OCI-LY3 (cell line): ENCODE measurements around the gene FZD4.

Experiments used
- H2AFZ ChIP-seq: fragments of 200-600, 300-600 bp; shearing (Covaris generic); 2 replicates; pipeline ENCODE4 v1.6.0; 2014; ENCODE audit warnings: antibody characterized with exemption, low read depth, low read length
- H3K27ac ChIP-seq: fragments of 200-600, 300-600 bp; sonication (generic); 2 replicates; pipeline ENCODE4 v1.5.1; 2014; ENCODE audit warnings: mild to moderate bottlenecking, low read length, moderate library complexity, mixed read lengths
- H3K27me3 ChIP-seq: fragments of 200-600, 300-600 bp; sonication (generic); 2 replicates; pipeline ENCODE4 v1.6.1; 2014; ENCODE audit warnings: low read depth, low read length, mixed read lengths
- H3K36me3 ChIP-seq: fragments of 200-600, 300-600 bp; sonication (generic); replicated peaks from 2 replicates; pipeline ENCODE3; 2014; ENCODE audit warnings: low read depth, low read length, mixed read lengths
- H3K4me1 ChIP-seq: fragments of 300-600, 200-600 bp; sonication (generic); 2 replicates; pipeline ENCODE4 v1.6.1; 2014; ENCODE audit warnings: low read length, mixed read lengths
- H3K4me2 ChIP-seq: fragments of 200-600, 300-600 bp; sonication (generic); 2 replicates; pipeline ENCODE4 v1.6.1; 2014; ENCODE audit warnings: low read length, mixed read lengths
- H3K4me3 ChIP-seq: fragments of 300-600, 200-600 bp; sonication (generic); 2 replicates; pipeline ENCODE4 v1.5.1; 2014; ENCODE audit warnings: antibody characterized with exemption, mild to moderate bottlenecking, low read length, moderate library complexity
- H3K79me2 ChIP-seq: fragments of 300-600, 200-600 bp; shearing (Covaris generic); 2 replicates; pipeline ENCODE4 v1.6.1; 2014; ENCODE audit warnings: mild to moderate bottlenecking, low read length, mixed read lengths
- H3K9ac ChIP-seq: fragments of 300-600, 200-600 bp; shearing (Covaris generic); 2 replicates; pipeline ENCODE4 v1.6.0; 2014; ENCODE audit warnings: mild to moderate bottlenecking, low read length, moderate library complexity
- H3K9me3 ChIP-seq: fragments of 200-600, 300-600 bp; shearing (Covaris generic); 2 replicates; pipeline ENCODE4 v1.6.1; 2014; ENCODE audit warnings: low read length, mixed read lengths; ENCODE audit not compliant: insufficient read depth
- H4K20me1 ChIP-seq: fragments of 200-600, 300-600 bp; sonication (generic); 2 replicates; pipeline ENCODE4 v1.6.1; 2016; ENCODE audit warnings: low read length, mixed read lengths; ENCODE audit not compliant: insufficient read depth
- EZH2phosphoT487 ChIP-seq: fragments of 200-600 bp; shearing (Covaris generic); IDR thresholded peaks from 2 replicates; pipeline ENCODE4 v1.6.1; 2018; ENCODE audit warnings: antibody characterized with exemption, mixed run types, low read depth
- TF ChIP-seq, protein P1 (sequence below): fragments of 200-600, 300-600 bp; sonication (generic); IDR thresholded peaks from 2 replicates; pipeline ENCODE4 v1.5.1; 2014; ENCODE audit warnings: antibody characterized with exemption, low read length, low read depth

FZD4 gene

DNA sequence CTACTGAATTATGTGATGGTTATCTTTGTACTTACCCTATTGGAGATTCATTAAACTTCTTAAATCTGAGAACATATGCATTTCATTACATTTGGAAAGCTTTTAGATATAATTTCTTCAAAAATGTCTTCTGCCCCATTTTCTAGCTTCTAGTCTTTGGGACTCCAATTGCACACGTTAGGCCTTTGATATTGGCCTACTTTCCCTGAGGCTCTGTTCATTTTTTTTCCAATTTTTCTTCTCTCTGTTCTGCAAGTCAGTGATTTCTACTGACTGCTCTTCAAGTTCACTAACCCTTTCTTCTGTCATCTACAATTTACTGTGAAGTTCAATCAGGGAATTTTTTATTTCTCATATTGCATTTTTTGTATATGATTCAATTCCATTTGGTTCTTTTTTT lies 43.0 kb downstream of the FZD4 start:
- H3K27me3 ChIP-seq, result no peaks in the 10 kb centered on the region
- H3K4me3 ChIP-seq, result no peak overlapping the region
- no peaks in the 10 kb centered on the region for H3K9me3 ChIP-seq
- no peak overlapping the region for H3K27ac ChIP-seq
- H4K20me1 ChIP-seq, result no peaks in the 10 kb centered on the region
- no peaks in the 10 kb centered on the region for H3K79me2 ChIP-seq
- no peaks in the 10 kb centered on the region for H3K4me1 ChIP-seq
- no peak overlapping the region for H3K4me2 ChIP-seq
- TF ChIP-seq, protein P1, sequence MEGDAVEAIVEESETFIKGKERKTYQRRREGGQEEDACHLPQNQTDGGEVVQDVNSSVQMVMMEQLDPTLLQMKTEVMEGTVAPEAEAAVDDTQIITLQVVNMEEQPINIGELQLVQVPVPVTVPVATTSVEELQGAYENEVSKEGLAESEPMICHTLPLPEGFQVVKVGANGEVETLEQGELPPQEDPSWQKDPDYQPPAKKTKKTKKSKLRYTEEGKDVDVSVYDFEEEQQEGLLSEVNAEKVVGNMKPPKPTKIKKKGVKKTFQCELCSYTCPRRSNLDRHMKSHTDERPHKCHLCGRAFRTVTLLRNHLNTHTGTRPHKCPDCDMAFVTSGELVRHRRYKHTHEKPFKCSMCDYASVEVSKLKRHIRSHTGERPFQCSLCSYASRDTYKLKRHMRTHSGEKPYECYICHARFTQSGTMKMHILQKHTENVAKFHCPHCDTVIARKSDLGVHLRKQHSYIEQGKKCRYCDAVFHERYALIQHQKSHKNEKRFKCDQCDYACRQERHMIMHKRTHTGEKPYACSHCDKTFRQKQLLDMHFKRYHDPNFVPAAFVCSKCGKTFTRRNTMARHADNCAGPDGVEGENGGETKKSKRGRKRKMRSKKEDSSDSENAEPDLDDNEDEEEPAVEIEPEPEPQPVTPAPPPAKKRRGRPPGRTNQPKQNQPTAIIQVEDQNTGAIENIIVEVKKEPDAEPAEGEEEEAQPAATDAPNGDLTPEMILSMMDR, result no peak
- no peak for TF ChIP-seq EZH2phosphoT487
- H2AFZ ChIP-seq, result no peak overlapping the region
- H3K36me3 ChIP-seq, result no peaks in the 10 kb centered on the region
- H3K9ac ChIP-seq, result no peak overlapping the region

DNA sequence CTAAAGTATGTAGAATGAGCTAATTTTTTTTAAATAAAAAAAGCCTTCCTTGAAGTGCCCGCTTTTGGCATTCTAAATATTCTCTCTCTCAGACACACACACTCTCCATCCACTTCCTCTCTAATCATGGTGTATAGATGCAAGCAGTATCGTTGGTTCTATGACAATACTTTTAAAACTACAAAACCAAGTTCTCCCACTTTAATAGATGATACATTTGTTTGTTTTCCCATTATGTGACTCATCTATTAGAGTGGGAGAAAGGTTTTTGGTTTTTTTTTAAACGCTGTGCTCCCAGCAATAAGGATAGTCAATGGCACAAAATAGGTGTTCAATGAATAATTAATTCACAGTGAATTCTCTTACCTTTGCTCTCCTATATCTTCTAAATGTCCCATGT lies 44.6 kb downstream of the FZD4 start:
- Histone ChIP-seq H3K27me3 (no peaks in the 10 kb centered on the region), H3K9me3 (no peaks in the 10 kb centered on the region), H3K36me3 (no peaks in the 10 kb centered on the region), H2AFZ (no peak overlapping the region), H3K79me2 (no peaks in the 10 kb centered on the region), H4K20me1 (no peaks in the 10 kb centered on the region), H3K4me2 (no peak overlapping the region), H3K4me3 (no peak overlapping the region), H3K27ac (no peak overlapping the region), H3K4me1 (no peaks in the 10 kb centered on the region), H3K9ac (no peak overlapping the region)
- no peak for TF ChIP-seq EZH2phosphoT487

DNA sequence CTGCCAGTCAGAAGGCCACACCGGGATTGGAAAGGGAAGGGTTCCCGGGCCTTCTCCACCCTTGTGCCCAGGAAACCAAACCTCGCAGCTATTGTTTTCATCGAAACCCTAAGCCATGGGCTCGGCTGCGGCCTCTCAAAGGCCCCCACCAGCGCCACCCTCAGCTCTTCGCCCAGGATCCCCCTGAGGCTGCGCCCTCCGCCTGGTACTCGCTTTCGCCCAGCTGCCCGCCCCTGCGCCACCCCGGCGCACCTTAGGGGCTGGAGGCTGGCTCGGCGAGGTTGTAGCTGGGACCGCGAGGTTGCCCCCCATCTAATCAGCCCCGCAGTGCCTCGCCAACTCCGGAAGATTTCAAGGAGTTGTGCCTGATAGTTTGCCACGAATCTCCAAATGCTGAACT lies 49.0 kb downstream of the FZD4 start:
- no peak for TF ChIP-seq EZH2phosphoT487
- TF ChIP-seq, protein P1, result no peak
- no peak overlapping the region for H2AFZ ChIP-seq

DNA sequence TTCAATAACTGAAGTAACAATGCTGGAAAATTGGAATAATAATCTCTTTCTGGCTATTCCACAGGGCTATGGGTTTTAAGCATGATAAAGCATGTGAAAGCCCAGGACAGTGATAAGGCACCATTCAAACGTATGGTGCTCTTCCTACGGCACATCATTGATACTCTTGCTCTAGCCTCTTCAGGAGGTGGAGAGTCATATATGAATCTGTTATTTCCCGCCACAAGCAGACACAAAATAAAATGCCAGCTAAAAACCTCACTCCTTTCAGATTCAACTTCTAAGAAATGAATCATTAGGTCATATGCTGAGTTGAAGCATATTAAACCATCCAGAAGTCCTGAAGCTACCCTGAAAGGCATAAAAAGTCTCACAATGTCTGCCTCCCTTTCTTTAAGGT lies 49.9 kb downstream of the FZD4 start:
- H3K9me3 ChIP-seq, result no peaks in the 10 kb centered on the region
- peaks cover 3% of the 10 kb centered on the region; the same call in 1 of the 2 replicates for H3K4me1 ChIP-seq
- H3K4me2 ChIP-seq, result no peak overlapping the region
- no peak overlapping the region for H2AFZ ChIP-seq
- no peaks in the 10 kb centered on the region for H4K20me1 ChIP-seq
- TF ChIP-seq EZH2phosphoT487, result no peak
- TF ChIP-seq, protein P1, result no peak
- no peak overlapping the region for H3K27ac ChIP-seq
- no peak overlapping the region for H3K4me3 ChIP-seq
- H3K36me3 ChIP-seq, result no peaks in the 10 kb centered on the region
- H3K79me2 ChIP-seq, result no peaks in the 10 kb centered on the region
- H3K9ac ChIP-seq, result no peak overlapping the region
- 0 out of 2 replicates have a peak, but pooled peaks cover 4% of the 10 kb centered on the region for H3K27me3 ChIP-seq

More for the DNA sequence above, 49.0 kb downstream of the FZD4 start:
- Histone ChIP-seq H3K9ac (no peak overlapping the region), H3K36me3 (no peaks in the 10 kb centered on the region), H4K20me1 (no peaks in the 10 kb centered on the region), H3K4me1 (no peaks in the 10 kb centered on the region), H3K4me2 (no peak overlapping the region), H3K27me3 (0 out of 2 replicates have a peak, but pooled peaks cover 4% of the 10 kb centered on the region), H3K79me2 (no peaks in the 10 kb centered on the region), H3K4me3 (no peak overlapping the region), H3K27ac (no peak overlapping the region), H3K9me3 (no peaks in the 10 kb centered on the region)
